GM19193 (cell line): ENCODE measurements around the gene PRCC.

Experiments
- POLR2A ChIP-seq: IDR thresholded peaks from 4 replicates; pipeline ENCODE4 v1.6.1; 2011; ENCODE audit not compliant: insufficient read depth, insufficient read length; ENCODE audit errors: extremely low read depth

PRCC gene

DNA sequence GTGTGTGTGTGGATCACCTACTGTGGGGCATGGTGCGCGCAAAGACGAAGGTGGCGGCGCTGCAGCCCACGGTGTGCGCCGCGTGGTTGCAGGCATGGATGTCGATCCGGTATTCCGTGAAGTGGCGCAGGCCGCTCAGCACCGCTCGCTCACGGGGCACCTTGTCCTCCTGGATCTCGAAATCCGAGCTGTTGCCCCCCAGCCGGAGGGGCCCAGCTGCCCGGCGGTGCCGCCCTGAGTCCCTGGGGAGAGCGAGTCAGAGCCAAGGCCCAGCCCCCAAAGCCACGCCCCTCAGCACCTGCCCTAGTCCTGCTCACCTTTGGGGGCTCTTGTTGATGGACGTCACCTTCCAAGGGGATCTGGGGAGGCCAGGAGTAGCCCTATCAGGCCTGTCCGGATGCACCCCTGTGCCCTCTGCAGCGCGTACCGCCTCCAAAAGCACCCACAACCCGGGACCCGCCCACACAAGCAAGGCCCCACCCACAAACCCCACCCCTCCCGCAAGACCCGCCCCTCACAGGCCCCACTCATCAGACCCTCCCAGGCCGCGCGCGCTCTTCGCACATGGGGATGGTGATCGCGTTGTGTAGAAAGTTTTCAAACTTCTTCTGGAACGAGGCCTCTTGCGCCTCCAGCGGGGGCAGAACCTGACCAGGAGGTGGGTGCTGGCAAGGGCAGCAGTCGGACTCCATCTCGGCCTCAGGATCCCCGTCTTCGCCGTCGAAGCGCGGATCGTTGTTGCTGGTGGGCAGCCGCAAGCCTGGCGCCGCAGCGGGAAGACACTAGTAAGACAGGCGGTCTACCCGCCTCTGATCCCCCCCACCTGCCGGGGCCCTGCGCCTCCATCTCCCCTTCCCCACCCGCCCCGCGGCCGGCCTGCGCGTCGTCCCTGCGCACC, 78.0 kb downstream of the PRCC start:
- TF ChIP-seq POLR2A: no peak

GRCh38 chr1:156845953-156846545, 78.7 kb downstream of the PRCC start:
- TF ChIP-seq POLR2A: no peak

GRCh38 chr1:156846643-156847042, 79.3 kb downstream of the PRCC start:
- no peak for TF ChIP-seq POLR2A

DNA sequence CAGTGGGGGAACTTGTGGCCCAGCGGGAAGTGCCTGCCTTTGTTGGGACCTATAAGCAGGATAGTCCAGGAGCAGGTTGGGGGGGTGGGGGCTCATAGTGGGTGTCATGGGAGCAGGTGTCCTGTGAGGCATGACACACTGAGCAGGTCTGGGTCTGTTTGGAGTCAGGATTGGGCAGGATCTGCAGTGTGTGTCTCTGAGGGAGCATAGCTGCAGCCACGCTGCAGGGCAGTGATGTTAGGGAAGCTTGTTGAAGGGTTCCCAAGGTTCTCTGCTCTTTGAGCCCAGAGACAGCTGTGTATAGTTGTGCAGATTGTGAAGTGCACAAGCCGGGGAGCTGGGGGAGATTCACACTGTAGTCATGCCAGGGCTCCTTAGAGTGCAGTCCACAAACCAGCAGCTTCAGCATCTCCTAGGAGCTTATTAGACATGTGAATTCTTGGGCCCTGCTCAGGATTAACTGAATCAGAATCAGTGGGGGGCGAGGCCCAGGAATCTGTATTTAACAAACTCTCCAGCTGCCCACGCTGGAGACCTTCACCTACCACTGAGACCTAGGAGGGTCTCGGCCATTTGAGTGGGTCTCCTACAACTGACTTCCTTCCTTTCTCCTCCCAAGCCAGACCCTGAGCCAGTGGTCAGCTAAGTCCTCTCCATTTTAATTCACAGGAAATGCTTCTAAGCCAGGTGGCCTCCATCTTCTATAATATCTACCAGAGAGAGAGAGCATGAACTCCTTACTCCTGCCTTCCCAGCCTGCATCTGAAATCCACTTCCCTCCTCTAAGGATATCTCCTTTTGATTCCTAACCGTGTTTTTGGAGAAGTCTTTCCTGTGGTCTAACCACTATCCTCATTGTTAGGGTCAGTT, 80.5 kb downstream of the PRCC start:
- no peak for TF ChIP-seq POLR2A

DNA sequence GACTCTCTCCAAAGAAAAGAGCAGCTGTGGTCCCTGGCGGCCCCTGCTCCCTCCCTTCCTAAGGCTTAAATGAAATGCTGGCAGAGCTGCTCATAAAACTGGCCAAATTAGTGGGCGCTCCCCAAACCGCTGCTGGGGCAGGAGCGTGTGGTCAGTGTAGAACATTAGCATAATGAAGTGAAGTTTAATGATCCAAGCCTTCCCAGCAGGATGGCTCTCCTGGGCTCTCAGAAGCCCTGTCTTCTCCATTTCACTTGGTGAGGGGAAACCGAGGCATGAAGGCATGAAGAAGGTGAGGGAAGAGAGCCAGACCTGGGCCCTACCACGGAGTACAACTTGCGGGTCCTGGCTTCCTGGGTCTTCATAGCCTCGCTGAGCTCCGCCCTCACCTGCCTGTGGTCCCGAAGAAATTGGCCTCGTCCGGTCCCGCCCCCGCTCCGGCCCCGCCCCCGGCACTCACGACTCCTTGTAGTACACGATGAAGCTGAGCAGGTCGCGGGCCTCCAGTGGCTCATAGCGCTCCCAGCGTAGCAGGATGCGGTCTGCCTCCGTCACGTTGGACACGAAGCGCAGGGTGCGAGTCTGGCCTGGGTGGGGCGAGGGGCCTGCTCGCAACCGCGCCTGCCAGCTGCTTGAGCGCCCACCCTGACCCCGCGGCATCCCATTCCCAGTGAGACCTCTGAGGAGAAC, 81.3 kb downstream of the PRCC start:
- TF ChIP-seq POLR2A: no peak

DNA sequence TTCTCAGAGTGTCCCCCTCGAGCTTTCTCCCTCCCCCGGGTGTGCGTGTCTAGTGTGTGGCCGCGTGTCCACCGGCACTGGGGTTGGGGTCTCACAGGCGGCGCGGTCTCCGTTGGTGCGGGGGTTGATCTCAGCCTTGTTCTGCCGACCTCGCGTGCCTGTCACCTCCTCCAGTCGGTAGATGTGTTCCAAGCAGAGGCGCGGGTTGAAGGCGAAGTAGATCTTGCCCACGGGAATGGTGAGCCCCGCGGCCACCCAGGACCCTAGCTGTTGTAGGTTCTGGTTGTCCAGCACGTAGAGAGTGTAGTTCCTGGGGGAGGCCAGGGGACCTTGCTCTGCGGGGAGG, 81.8 kb downstream of the PRCC start:
- TF ChIP-seq POLR2A: no peak
